Activated naive CD4-positive, alpha-beta T cell treated with anti-CD3 and anti-CD28 coated beads for 36 hours (primary cell): ENCODE results near the gene STIL. TPM values are rescaled to one million over a fixed set of nuclear protein-coding genes. Genes with fewer than 3 reads are reported as not detected.
"Not testable (repeated sequence)": the region's sequence is repeated elsewhere in the genome, so short reads cannot be mapped to it uniquely, and the experiment has no call there.

ENCODE experiments used
- CTCF ChIA-PET: fragments of 350-600 bp; sonication (Branson Sonifier 250); formaldehyde crosslinking; loops from one replicate; lab custom pipeline; 2021; ENCODE audit warnings: antibody characterized with exemption; lab: Charles Lee
- DNase-seq: peaks from one replicate; pipeline ENCODE4 v3.0.0-alpha.2; 2020
- H3K27ac Mint-ChIP-seq: one replicate; pipeline ENCODE4 v1.8.0; 2021; ENCODE audit warnings: mild to moderate bottlenecking, mixed read lengths
- H3K27me3 Mint-ChIP-seq: one replicate; pipeline ENCODE4 v1.8.0; 2021; ENCODE audit warnings: low read depth, mixed read lengths
- H3K36me3 Mint-ChIP-seq: one replicate; pipeline ENCODE4 v1.8.0; 2021; ENCODE audit warnings: low read depth, mixed read lengths
- H3K4me1 Mint-ChIP-seq: one replicate; pipeline ENCODE4 v1.8.0; 2021; ENCODE audit warnings: low read depth, mixed read lengths
- H3K4me3 Mint-ChIP-seq: one replicate; pipeline ENCODE4 v1.8.0; 2021; ENCODE audit warnings: mild to moderate bottlenecking, moderate library complexity, mixed read lengths
- H3K9me3 Mint-ChIP-seq: one replicate; pipeline ENCODE4 v1.8.0; 2021; ENCODE audit warnings: mixed read lengths
- intact Hi-C: fragments of 100-400 bp; cut with micrococcal nuclease; formaldehyde crosslinking; loops from one replicate; pipeline ENCODE4 v1.15.1; 2023
- total RNA-seq, 2 experiments: library from RNA; stranded (reverse); gene quantifications; one replicate each; pipeline ENCODE4 v1.2.3, GENCODE V29; 2021

STIL gene
- total RNA-seq, 2 experiments from 2014 or later = 41.4 to 43.5 TPM

GRCh38 chr1:47212636-47213229, 101.2 kb downstream of the STIL start:
- H3K36me3 Mint-ChIP-seq = no peaks in the 10 kb centered on the region
- no peak overlapping the region for H3K27ac Mint-ChIP-seq
- H3K9me3 Mint-ChIP-seq = no peaks in the 10 kb centered on the region
- CTCF ChIA-PET = interaction anchor here (0.9 kb wide), 1 partner anchor 211 kb away, joined by 3 read pairs; no protein-coding TSS in a partner anchor
- no peak overlapping the region for H3K4me3 Mint-ChIP-seq
- intact Hi-C loops = no loop called here
- no peak for DNase-seq
- H3K4me1 Mint-ChIP-seq = no peaks in the 10 kb centered on the region
- peaks cover 4% of the 10 kb centered on the region for H3K27me3 Mint-ChIP-seq

GRCh38 chr1:47211796-47212269, 102.1 kb downstream of the STIL start:
- intact Hi-C loops = no loop called here
- no peaks in the 10 kb centered on the region for H3K36me3 Mint-ChIP-seq
- no peaks in the 10 kb centered on the region for H3K4me1 Mint-ChIP-seq
- CTCF ChIA-PET = no interaction called here
- peaks cover 4% of the 10 kb centered on the region for H3K27me3 Mint-ChIP-seq
- DNase-seq = no peak
- no peak overlapping the region for H3K27ac Mint-ChIP-seq
- no peaks in the 10 kb centered on the region for H3K9me3 Mint-ChIP-seq
- no peak overlapping the region for H3K4me3 Mint-ChIP-seq

GRCh38 chr1:47210666-47211065, 103.3 kb downstream of the STIL start:
- Mint-ChIP-seq H3K4me3 (no peak overlapping the region), H3K4me1 (no peaks in the 10 kb centered on the region), H3K9me3 (no peaks in the 10 kb centered on the region), H3K27ac (no peak overlapping the region), H3K27me3 (peaks cover 4% of the 10 kb centered on the region), H3K36me3 (no peaks in the 10 kb centered on the region)
- no peak for DNase-seq
- intact Hi-C loops = no loop called here
- CTCF ChIA-PET = no interaction called here

GRCh38 chr1:47209725-47210325, 104.1 kb downstream of the STIL start:
- Mint-ChIP-seq H3K9me3 (no peaks in the 10 kb centered on the region), H3K4me1 (no peaks in the 10 kb centered on the region), H3K36me3 (no peaks in the 10 kb centered on the region), H3K27me3 (peaks cover 4% of the 10 kb centered on the region), H3K4me3 (no peak overlapping the region), H3K27ac (no peak overlapping the region)
- CTCF ChIA-PET = no interaction called here
- intact Hi-C loops = no loop called here
- no peak for DNase-seq

- Mint-ChIP-seq H3K36me3 (no peaks in the 10 kb centered on the region), H3K27ac (no peak overlapping the region), H3K4me3 (no peak overlapping the region), H3K4me1 (no peaks in the 10 kb centered on the region), H3K9me3 (no peaks in the 10 kb centered on the region), H3K27me3 (peaks cover 8% of the 10 kb centered on the region)
- intact Hi-C loops = no loop called here
- DNase-seq = no peak
- CTCF ChIA-PET = no interaction called here
These were observed 104.9 kb downstream of the STIL start for GRCh38 chr1:47209091-47209490.

GRCh38 chr1:47208374-47208850, 105.5 kb downstream of the STIL start:
- H3K9me3 Mint-ChIP-seq = no peaks in the 10 kb centered on the region
- no peak overlapping the region for H3K4me3 Mint-ChIP-seq
- H3K27ac Mint-ChIP-seq = no peak overlapping the region
- no peaks in the 10 kb centered on the region for H3K4me1 Mint-ChIP-seq
- CTCF ChIA-PET = no interaction called here
- intact Hi-C loops = no loop called here
- peaks cover 8% of the 10 kb centered on the region for H3K27me3 Mint-ChIP-seq
- no peaks in the 10 kb centered on the region for H3K36me3 Mint-ChIP-seq
- no peak for DNase-seq

- Mint-ChIP-seq H3K4me1 (no peaks in the 10 kb centered on the region), H3K4me3 (no peak overlapping the region), H3K36me3 (no peaks in the 10 kb centered on the region), H3K27me3 (peaks cover 8% of the 10 kb centered on the region), H3K27ac (no peak overlapping the region), H3K9me3 (peaks cover 2% of the 10 kb centered on the region)
- DNase-seq = no peak
- intact Hi-C loops = no loop called here
- CTCF ChIA-PET = interaction anchor here (0.5 kb wide), 1 partner anchor 371 kb away, joined by 3 read pairs; no protein-coding TSS in a partner anchor
These were observed 106.1 kb downstream of the STIL start for GRCh38 chr1:47207803-47208373.

GRCh38 chr1:47205918-47206317, 108.0 kb downstream of the STIL start:
- H3K9me3 Mint-ChIP-seq = peaks cover 2% of the 10 kb centered on the region
- no peak overlapping the region for H3K27ac Mint-ChIP-seq
- no peak for DNase-seq
- intact Hi-C loops = no loop called here
- no peak overlapping the region for H3K4me3 Mint-ChIP-seq
- no peaks in the 10 kb centered on the region for H3K4me1 Mint-ChIP-seq
- H3K27me3 Mint-ChIP-seq = peaks cover 7% of the 10 kb centered on the region
- no peaks in the 10 kb centered on the region for H3K36me3 Mint-ChIP-seq
- CTCF ChIA-PET = interaction anchor here (1.5 kb wide), 1 partner anchor 12 kb away, joined by 8 read pairs; no protein-coding TSS in a partner anchor

- CTCF ChIA-PET = interaction anchor here (1.0 kb wide), 1 partner anchor 28 kb away, joined by 3 read pairs; no protein-coding TSS in a partner anchor
- intact Hi-C loops, DNase-seq, H3K9me3 Mint-ChIP-seq, H3K27ac Mint-ChIP-seq, H3K4me3 Mint-ChIP-seq, H3K4me1 Mint-ChIP-seq, H3K36me3 Mint-ChIP-seq: not testable (repeated sequence)
- peaks cover 19% of the 10 kb centered on the region for H3K27me3 Mint-ChIP-seq
These were observed 110.4 kb downstream of the STIL start for GRCh38 chr1:47203504-47203903.

GRCh38 chr1:47201179-47201578, 112.8 kb downstream of the STIL start:
- H3K27me3 Mint-ChIP-seq = peaks cover 24% of the 10 kb centered on the region
- intact Hi-C loops = no loop called here

More at GRCh38 chr1:47201179-47201578, 112.8 kb downstream of the STIL start:
- H3K4me3 Mint-ChIP-seq = no peak overlapping the region
- no peak for DNase-seq
- H3K4me1 Mint-ChIP-seq = no peaks in the 10 kb centered on the region
- peaks cover 2% of the 10 kb centered on the region for H3K9me3 Mint-ChIP-seq
- no peaks in the 10 kb centered on the region for H3K36me3 Mint-ChIP-seq
- CTCF ChIA-PET = interaction anchor here (0.9 to 2.4 kb wide), 3 partner anchors 9 to 237 kb away, joined by 3 to 10 read pairs (median 3); partner anchors contain the start of gene FOXD2
- no peak overlapping the region for H3K27ac Mint-ChIP-seq
